Neural progenitor cell (in vitro differentiated cells): ENCODE data around the gene ZSCAN2.

ENCODE experiments used
- CTCF ChIP-seq: fragments of 200-600 bp; sonication (generic); IDR thresholded peaks from 2 replicates; pipeline ENCODE4 v1.5.1; 2017; ENCODE audit warnings: antibody characterized with exemption, mild to moderate bottlenecking
- EZH2phosphoT487 ChIP-seq: fragments of 200-600 bp; sonication (generic); IDR thresholded peaks from 2 replicates; pipeline ENCODE4 v1.6.1; 2017; ENCODE audit warnings: antibody characterized with exemption

- TF ChIP-seq CTCF (no peak), EZH2phosphoT487 (no peak)
Measured at GRCh38 chr15:84586696-84587095, 14.1 kb upstream of the ZSCAN2 start.
